ENCODE measurements around the gene VAT1.

Gene VAT1

DNA sequence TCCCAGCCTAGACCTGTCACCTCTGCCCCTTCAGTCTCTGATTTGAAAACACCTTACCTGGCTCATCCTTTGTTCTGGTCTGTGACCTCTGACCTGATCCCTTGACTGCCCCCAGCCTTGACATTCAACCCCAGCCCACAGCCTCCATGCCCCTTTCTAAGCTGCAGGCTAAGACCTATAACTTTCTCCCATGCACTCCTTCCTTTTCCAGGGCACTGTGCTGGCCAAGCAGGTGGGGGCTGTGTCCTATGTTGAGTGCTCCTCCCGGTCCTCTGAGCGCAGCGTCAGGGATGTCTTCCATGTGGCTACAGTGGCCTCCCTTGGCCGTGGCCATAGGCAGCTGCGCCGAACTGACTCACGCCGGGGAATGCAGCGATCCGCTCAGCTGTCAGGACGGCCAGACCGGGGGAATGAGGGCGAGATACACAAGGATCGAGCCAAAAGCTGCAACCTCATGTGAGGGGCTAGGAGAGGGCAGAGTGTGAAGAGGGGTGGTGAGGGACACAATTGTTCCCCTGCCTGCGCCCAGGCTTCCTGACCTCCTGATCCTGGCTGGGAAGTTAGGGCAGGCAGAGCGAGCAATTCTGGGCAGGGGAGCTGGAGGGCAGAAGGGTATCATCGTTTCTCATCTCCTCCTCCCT lies 6.2 kb upstream of the VAT1 start:
- no peak for FAIRE-seq

GRCh38 chr17:43027091-43028032 lies 5.2 kb upstream of the VAT1 start:
- DNase-seq (ENCODE audit: insufficient read length, low spot score) (no peak), FAIRE-seq (no peak)
- TF ChIP-seq POU2F2 (IDR thresholded peaks at IDR 0.05; ENCODE audit: low read depth, low read length) = no peak
- no peak for TF ChIP-seq TAF1 (IDR thresholded peaks at IDR 0.05; ENCODE audit: low read depth, low read length)
- no peak for TF ChIP-seq SPI1 (IDR thresholded peaks at IDR 0.05; ENCODE audit: low read depth, low read length)
- no peak for TF ChIP-seq POLR2AphosphoS5 (IDR thresholded peaks at IDR 0.05; ENCODE audit: low read depth, low read length)
- no peak for TF ChIP-seq POLR2A (IDR thresholded peaks at IDR 0.05; ENCODE audit: low read depth, low read length)
- TF ChIP-seq PAX5 (IDR thresholded peaks at IDR 0.05; ENCODE audit: insufficient read depth, low read length, severe bottlenecking) = no peak

More for the DNA sequence above, 6.2 kb upstream of the VAT1 start:
- TF ChIP-seq POLR2AphosphoS5 (IDR thresholded peaks at IDR 0.05; ENCODE audit: low read depth, low read length) = no peak
- no peak for TF ChIP-seq POLR2A (IDR thresholded peaks at IDR 0.05; ENCODE audit: low read depth, low read length)
- TF ChIP-seq POU2F2 (IDR thresholded peaks at IDR 0.05; ENCODE audit: low read depth, low read length) = no peak
- TF ChIP-seq TAF1 (IDR thresholded peaks at IDR 0.05; ENCODE audit: low read depth, low read length) = no peak
- no peak for DNase-seq (ENCODE audit: insufficient read length, low spot score)

DNA sequence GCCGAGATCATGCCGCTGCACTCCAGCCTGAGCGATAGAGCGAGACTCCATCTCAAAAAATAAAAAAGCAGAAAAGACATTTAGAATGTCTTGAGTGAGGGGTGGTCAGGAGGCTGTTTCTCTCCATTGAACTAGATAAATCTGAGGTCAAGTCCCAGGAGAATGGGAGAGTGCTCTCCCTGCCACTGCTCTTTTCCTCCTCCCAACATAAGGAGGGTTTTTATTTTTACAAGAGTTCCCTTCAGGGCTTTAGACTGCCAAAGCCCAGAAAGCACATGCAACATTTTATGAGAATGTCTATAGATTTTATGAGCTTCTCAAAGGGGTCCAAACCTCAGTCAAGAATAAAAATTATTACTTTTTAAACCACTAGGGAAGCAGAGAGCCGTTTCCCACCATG lies 4.4 kb upstream of the VAT1 start:
- TF ChIP-seq POLR2A (IDR thresholded peaks at IDR 0.05; ENCODE audit: low read depth, low read length) = no peak
- no peak for TF ChIP-seq TAF1 (IDR thresholded peaks at IDR 0.05; ENCODE audit: low read depth, low read length)
- TF ChIP-seq SPI1 (IDR thresholded peaks at IDR 0.05; ENCODE audit: low read depth, low read length) = no peak
- TF ChIP-seq POLR2AphosphoS5 (IDR thresholded peaks at IDR 0.05; ENCODE audit: low read depth, low read length) = no peak
- no peak for TF ChIP-seq POU2F2 (IDR thresholded peaks at IDR 0.05; ENCODE audit: low read depth, low read length)
- no peak for TF ChIP-seq PAX5 (IDR thresholded peaks at IDR 0.05; ENCODE audit: insufficient read depth, low read length, severe bottlenecking)
- DNase-seq (ENCODE audit: insufficient read length, low spot score) (no peak), FAIRE-seq (no peak)

DNA sequence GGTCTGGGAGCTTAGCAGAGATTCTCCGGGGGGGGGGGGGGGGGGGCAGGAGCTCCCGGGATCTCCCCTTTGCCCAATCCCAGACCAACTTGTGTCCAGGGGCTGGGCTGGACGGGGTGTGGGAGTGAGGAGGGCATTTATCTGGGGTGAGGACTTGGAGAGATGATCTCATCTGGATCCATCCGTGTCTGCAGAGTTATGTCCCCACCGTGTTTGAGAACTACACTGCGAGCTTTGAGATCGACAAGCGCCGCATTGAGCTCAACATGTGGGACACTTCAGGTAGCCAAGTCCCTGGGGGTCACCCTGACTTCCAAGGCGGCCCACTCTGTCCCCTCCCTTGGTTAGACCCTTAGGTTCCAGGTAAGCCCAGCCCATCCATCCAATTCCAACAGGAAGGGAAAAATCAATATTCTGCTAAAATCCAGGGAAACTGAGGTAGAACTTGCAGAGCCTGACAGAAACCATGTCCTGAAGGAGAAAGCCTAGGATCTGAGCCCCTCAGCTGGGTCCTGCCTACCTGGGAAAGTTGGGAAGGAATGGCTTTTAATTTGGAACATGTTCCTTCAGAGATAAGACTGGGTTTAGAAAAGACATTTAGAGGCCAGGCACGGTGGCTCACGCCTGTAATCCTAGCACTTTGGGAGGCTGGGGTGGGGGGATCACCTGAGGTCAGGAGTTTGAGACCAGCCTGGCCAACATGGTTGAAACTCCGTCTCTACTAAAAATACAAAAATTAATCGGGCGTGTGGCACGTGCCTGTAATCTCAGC lies 3.8 kb upstream of the VAT1 start:
- FAIRE-seq = no peak
- no peak for DNase-seq (ENCODE audit: insufficient read length, low spot score)
- TF ChIP-seq POLR2A (IDR thresholded peaks at IDR 0.05; ENCODE audit: low read depth, low read length) (no peak), POLR2AphosphoS5 (IDR thresholded peaks at IDR 0.05; ENCODE audit: low read depth, low read length) (no peak), PAX5 (IDR thresholded peaks at IDR 0.05; ENCODE audit: insufficient read depth, low read length, severe bottlenecking) (no peak), POU2F2 (IDR thresholded peaks at IDR 0.05; ENCODE audit: low read depth, low read length) (no peak), SPI1 (IDR thresholded peaks at IDR 0.05; ENCODE audit: low read depth, low read length) (no peak), TAF1 (IDR thresholded peaks at IDR 0.05; ENCODE audit: low read depth, low read length) (no peak)

- TF ChIP-seq TAF1 (IDR thresholded peaks at IDR 0.05; ENCODE audit: low read depth, low read length) = no peak
- no peak for TF ChIP-seq POLR2A (IDR thresholded peaks at IDR 0.05; ENCODE audit: low read depth, low read length)
- no peak for TF ChIP-seq PAX5 (IDR thresholded peaks at IDR 0.05; ENCODE audit: insufficient read depth, low read length, severe bottlenecking)
- no peak for TF ChIP-seq SPI1 (IDR thresholded peaks at IDR 0.05; ENCODE audit: low read depth, low read length)
- TF ChIP-seq POU2F2 (IDR thresholded peaks at IDR 0.05; ENCODE audit: low read depth, low read length) = no peak
- TF ChIP-seq POLR2AphosphoS5 (IDR thresholded peaks at IDR 0.05; ENCODE audit: low read depth, low read length) = no peak
- no peak for FAIRE-seq
- DNase-seq (ENCODE audit: insufficient read length, low spot score) = no peak
Measured at GRCh38 chr17:43025290-43025657, 3.1 kb upstream of the VAT1 start.

DNA sequence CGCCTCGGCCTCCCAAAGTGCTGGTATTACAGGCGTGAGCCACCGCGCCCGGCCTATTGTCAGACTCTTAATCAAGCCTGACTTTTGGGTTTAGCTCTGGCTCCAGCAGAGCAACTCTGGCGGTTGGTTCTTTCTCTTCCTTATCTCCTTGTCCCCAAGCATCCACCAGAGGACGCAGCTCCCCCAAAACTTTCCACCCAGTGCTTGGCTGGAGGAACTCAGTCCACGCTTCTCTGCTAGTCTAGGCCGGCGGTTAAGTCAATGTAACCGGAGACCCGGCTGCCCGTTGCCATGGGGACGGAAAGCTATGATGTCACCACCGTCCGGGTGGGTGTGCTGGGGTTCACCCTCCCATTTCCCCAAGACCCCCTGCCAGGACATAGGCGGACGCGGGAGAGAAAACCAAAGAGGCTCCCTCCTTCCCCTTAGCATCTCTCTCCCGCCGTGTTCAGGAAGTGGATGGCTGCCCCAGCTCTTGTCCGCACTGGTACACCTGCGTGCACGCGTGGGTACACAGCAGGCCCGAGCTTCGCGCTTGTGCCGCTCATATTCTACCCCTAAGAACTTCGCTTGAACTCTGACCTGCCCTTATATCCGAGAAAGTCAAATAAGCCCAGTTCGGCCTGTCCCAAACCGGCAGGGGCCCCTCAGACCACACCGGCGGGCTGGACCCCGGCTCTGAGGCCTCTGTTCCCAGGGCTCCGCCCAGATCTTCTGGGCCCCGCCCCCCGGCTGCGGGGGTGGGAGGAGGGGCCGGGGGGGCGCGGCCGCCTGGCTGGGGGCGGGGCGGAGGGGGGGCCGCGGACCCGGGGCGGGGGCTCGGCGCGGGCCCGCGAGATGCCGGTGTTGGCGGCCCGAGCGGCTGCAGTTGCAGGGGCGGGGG lies 2.5 kb upstream of the VAT1 start, which contains the start of gene RND2:
Gene RND2, plus strand, starts transcription at position 825 of the 883 bp plus-strand sequence. CDS start 117 bp downstream, outside the sequence.
- peak; percentile 89 for FAIRE-seq
- TF ChIP-seq SPI1 (IDR thresholded peaks at IDR 0.05; ENCODE audit: low read depth, low read length) (no peak), POU2F2 (IDR thresholded peaks at IDR 0.05; ENCODE audit: low read depth, low read length) (no peak), PAX5 (IDR thresholded peaks at IDR 0.05; ENCODE audit: insufficient read depth, low read length, severe bottlenecking) (no peak), POLR2AphosphoS5 (IDR thresholded peaks at IDR 0.05; ENCODE audit: low read depth, low read length) (no peak), TAF1 (IDR thresholded peaks at IDR 0.05; ENCODE audit: low read depth, low read length) (no peak), POLR2A (IDR thresholded peaks at IDR 0.05; ENCODE audit: low read depth, low read length) (no peak)
- peak; percentile 91 for DNase-seq (ENCODE audit: insufficient read length, low spot score)

DNA sequence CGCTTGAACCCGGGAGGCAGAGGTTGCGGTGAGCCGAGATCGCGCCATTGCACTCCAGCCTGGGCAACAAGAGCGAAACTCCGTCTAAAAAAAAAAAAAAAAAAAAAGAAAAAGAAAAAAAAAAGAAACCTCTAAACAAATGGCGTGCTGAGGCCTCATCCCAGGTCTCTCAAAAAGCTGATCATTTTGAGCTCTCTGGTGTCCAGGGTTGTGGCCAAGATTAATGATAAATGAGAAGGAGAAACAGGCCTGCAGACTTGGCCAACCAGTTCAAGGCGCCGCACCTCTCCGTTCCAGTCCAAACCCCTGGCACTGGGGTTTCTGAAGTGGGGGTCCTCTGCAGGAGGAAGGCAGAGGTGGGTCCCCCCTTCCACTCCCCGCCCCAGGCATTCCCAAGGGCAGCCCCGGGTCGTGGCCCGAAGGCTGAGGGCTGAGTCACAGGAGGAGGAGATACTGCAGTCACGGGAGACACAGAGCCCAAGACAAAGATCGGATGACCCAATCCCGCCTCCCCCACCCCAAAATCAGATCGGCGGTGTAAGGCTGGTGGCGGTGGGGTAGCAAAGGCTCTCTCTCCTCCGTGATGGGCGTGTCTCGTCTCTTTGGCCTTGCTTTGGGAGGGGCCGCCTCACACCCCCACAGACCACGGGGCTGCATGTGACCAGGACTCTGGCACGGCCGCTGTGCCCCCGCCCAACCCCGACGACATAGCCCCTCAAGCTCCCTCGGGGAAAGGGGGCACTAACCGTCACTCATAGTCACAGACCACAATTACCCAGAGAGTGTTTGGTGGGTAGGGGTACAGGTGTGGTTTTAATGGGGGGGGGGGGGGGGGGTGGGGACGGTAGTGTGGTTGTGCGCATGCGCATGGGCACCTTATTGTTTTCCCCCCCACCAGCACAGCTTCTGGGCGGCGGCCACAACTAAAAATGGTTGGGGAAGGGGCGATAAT lies 1.1 kb downstream of the VAT1 start:
- peak; percentile 51 for FAIRE-seq
- TF ChIP-seq TAF1 (IDR thresholded peaks at IDR 0.05; ENCODE audit: low read depth, low read length) (no peak), PAX5 (IDR thresholded peaks at IDR 0.05; ENCODE audit: insufficient read depth, low read length, severe bottlenecking) (no peak), SPI1 (IDR thresholded peaks at IDR 0.05; ENCODE audit: low read depth, low read length) (no peak), POU2F2 (IDR thresholded peaks at IDR 0.05; ENCODE audit: low read depth, low read length) (no peak), POLR2AphosphoS5 (IDR thresholded peaks at IDR 0.05; ENCODE audit: low read depth, low read length) (no peak)
- DNase-seq (ENCODE audit: insufficient read length, low spot score) = no peak

Data from GM12891 (cell line).